Right hindlimb (tissue), 1 donor: Measurements from ENCODE around the gene CAMKMT.

Experiments
- DNase-seq: peaks from one replicate; pipeline ENCODE4 v3.0.0-alpha.2; 2018

CAMKMT gene

DNA sequence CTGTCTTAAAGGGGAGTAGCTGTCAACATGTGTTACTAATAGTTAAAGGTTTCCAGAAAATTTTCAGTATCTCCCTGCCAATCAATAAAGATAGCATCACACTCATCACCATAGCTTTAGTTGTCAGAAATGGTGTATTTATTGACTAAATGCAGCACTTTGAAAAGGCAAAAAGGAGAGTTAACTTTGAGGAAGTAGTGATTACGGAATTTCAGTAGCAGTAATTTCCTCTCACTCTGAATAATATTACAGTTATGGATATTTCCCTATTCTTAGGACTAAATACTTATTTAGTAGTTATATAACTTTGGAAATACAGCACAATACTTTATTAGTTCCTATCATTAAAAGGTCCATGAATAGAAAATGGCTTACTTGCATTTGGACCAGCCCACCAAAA lies 250.5 kb downstream of the CAMKMT start:
- no peak for DNase-seq

DNA sequence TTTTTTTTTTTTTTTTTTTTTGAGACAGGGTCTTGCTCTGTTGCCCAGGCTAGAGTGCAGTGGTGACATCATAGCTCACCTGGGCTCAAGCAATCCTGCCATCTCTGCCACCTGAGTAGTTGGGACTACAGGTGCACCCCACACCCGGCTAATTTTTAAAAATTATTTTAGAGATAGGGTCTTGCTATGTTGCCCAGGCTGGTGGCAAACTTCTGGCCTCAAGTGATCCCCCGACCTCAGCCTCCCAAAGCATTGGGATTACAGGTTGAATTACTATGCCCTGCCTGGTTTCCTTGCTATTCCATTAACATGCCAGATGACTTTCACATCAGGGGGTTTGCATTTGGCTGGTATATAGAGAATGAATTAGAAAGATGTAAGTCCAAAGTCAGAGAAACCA lies 253.2 kb downstream of the CAMKMT start:
- no peak for DNase-seq

DNA sequence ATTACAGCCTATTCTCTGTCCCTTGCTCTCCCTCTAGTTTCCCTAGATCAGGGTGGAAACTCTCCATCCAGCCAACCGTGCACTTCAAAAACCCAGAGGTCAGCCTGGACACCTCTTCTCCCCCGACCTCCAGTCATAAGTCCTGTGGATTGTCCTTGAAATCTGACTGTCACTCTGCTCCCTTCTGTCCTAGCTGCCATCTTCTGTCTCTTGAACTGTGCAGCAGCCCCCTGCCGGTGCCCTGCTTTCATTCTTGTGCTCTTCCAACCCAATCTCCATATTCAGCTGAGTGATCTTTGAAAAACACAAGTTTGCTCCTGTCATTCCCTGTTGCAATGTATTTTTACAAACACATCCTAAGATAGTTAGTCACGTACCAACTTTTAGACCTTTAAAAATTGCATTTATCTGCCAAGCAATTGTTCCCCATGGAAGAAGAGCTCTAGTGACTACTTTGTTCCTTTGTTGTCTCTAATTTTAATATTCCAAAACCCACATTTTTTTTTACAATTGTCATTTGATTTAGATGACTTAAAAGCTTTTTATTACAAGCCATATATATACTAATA lies 254.3 kb downstream of the CAMKMT start:
- DNase-seq = no peak

DNA sequence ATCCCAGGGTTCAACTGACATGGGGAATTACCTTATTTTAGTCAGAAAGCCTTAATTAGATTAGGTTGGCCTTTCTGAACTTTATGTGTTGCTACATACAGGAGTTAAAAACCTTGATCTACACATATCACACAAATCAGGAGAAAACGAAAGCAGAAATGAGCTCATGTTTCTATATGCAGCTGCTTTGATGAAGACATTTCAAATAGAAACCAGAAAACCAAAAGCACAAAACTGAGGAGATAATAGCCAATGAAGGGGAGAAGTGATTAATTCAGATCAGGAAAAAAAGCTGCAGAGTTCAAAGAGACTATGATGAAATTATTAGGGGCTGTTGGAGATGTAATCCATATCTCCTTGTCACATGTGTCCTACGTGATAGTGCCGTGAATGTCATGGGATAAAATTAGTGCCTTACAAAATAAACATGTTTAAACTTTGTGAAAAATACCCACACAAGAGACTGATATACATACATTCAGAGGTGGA lies 255.0 kb downstream of the CAMKMT start:
- DNase-seq = no peak

DNA sequence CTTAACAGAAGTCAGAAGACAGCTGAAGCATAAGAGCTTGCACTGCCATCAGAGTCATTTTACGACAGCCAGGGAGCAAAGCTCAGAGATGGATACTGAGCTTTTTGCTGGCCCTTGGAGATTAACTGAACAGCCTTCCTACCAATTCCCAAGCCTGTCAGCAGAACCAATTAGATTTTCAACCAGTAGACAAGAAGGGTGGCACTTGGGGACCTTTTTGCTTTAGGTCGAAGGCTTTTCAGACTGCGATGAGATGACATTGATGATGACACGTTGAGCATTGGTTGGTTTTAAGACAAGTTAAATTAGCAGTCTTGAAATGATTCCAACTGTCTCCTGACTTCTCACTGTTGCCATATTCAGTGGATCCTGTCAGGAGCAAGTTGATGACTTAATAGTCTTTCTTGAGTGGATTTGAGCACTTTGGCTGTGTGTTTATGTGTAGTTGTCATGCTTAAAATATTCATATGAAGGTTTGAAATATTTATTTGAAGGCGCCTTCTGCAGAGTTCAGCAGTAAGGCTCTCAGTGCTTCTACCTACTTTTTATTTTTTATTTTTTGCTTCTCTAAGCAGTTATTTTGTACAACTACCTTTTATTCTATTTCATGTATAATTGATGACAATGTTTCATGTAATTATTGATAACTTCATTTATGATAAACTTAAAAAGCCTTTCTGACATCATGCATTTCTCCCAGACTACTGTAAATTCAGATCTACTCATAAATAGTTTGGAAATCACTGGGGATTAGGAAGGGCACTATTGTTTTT lies 256.7 kb downstream of the CAMKMT start:
- no peak for DNase-seq

DNA sequence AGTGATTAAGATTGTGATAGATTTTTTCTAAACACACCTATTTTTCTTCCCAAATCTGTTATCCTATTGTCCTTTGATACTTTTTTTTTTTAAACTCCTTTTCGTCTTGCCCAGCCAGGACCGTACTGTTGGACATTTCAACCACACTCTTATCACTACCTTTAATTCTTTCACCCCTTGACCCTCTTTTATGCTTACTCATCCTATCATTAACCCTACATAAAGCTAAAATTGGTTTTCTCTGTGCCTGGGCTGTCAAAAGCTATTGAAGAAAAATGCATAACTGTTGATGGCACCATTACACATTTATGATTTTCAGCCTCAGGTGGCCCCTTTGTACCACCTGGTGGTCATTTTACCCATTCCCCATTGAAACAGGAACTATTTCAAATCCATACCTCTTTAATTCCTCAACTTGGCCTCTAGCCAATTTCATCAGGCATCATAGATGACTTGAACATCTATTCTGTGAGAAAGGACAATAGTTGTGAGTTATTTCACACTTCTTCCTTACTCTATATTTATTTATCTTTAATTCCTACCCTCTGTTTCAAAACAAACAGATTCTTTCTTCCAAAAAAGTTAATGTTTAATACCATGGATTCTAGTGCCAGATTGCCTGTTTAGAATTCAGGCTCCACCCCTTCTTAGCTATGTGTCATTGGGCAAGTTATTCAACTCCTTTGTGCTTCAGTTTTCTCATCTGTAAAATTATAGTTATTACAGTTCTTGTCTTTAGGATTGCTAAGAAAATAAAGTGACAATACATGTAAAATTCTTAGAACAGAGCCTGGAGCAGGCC lies 258.6 kb downstream of the CAMKMT start:
- DNase-seq = no peak

DNA sequence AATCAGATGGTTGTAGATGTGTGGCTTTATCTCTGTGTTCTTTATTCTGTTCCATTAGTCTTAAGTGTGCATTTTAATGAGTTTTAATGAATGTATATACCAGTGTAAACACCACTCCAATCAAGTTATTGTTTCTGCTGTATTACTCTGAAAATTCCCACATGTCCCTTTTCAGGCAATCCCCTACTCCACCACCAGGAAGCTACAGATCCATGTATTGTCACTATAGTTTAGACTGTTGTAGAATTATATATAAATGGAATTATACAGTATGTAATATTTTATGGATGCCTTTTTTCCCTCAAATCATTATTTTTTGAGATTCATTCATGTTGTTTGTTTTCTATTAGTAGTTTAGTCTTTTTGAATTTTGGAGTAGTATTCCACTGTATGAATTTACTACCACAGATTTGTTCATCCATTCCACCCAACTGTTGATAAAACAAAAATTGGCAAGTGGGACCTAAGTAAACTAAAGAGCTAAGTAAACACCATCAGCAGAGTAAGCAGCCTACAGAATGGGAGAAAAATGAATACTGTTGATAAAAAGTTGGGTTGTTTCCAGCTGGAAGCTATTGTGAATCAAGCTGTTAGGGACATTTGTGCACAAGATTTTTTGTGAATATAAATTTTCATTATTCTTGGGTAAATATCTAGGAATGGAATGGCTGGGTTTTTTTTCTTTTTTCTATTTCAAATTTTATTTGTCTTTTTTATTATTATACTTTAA lies 262.0 kb downstream of the CAMKMT start:
- DNase-seq = no peak

DNA sequence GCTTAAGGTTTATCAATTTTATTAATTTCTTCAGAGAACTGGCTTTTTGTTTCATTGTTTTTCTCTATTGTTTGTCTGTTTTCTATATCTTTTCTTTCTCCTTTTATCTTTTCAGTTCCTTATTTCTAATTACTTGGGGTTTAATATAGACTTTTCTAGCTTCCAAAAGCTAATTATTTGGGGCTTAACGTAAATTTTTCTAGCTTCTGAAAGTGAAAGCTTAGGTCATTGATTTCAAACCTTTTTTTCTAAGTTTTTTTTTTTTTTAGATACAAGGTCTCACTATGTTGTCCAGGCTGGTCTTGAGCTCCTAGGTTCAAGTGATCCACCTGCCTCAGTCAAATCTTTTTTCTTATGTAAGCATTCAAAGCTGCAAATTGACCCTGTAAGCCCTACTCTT lies 266.6 kb downstream of the CAMKMT start:
- DNase-seq = no peak

DNA sequence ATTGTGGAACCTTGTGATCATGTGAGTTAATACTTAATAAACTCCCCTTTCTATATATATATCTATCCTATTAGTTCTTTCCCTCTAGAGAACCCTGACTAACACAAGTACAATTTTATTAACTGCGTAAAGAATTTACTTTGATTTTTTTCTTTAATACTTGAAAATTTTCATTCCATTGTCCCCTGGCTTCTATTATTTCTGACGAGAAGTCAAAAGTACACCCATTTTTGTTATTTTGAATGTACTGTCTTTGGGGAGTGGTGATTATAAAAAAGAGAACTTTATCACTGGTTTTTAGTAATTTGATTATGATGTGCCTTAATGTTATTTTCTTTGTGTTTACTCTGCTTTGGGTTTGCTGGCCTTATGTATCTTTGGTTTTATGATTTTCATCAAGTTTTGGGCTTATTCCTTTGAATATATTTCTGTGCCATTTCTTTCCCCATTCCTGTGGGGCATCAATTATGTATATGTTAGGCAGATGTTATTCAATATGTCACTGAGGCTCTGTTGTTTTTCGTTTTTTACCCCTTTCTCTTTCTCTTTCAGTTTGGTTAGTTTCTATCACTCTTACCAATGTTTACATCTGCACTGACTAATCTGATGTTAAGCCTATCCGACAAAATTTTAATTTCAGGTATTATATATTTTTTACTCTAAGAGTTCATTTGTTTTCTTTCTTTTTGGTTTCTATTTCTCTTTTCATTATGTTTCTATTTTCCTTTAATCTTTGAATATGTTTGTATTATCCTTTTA lies 271.4 kb downstream of the CAMKMT start:
- no peak for DNase-seq

DNA sequence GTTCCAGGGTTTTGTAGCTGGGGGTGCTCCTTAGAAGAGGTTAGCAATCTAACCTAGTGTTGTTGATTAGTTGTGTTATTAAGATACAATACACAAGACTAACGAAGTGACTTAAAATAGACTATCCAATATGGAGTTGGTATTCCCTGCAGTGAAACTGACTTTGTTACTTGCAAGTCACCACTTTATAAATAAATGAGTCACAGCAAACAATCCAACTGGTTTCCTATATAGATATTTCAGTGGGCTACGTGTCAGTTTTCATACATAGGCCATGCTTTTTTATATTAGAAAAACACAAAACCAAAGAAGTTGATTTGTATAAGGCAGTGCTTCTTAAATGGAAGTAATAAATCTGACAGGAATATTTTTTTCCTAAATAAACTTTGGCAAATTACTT lies 274.0 kb downstream of the CAMKMT start:
- DNase-seq = no peak

DNA sequence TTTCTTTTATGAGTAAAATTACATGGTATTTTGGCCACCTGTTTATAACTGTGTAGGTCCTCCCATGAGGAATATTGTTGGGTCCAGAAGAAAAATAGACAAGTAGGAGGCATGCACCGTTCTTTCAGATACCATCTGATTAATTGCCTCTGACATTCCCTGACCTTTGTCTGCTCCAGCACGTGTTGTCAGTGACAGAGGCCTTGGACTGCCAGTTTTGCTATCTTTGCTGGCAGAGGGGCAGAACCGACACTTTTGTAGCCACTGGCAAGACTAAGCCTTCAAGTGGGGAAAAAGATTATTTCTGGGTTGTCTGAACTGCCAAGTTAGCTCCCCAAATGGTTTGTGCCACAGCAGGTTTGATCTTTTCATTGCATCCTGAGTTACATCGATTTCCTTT lies 276.9 kb downstream of the CAMKMT start:
- DNase-seq = no peak

DNA sequence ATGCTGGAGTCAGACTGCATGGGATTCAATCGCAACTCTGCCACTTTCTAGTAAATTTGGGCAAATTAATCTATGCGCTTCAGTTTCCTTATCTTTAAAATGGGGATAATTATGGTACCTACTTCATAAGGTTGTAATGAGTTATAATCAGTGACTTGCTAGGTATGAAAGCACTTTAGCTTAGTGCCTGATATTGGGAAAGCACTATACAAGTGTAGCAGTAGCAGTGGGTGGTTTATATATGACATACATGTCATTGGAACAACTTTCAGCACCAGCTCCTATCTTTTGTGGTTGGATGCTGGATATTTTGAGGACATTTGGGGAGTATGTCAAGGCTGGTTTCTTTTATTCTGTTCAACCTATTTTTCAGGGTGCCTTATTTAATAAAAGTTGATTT lies 277.7 kb downstream of the CAMKMT start:
- no peak for DNase-seq

DNA sequence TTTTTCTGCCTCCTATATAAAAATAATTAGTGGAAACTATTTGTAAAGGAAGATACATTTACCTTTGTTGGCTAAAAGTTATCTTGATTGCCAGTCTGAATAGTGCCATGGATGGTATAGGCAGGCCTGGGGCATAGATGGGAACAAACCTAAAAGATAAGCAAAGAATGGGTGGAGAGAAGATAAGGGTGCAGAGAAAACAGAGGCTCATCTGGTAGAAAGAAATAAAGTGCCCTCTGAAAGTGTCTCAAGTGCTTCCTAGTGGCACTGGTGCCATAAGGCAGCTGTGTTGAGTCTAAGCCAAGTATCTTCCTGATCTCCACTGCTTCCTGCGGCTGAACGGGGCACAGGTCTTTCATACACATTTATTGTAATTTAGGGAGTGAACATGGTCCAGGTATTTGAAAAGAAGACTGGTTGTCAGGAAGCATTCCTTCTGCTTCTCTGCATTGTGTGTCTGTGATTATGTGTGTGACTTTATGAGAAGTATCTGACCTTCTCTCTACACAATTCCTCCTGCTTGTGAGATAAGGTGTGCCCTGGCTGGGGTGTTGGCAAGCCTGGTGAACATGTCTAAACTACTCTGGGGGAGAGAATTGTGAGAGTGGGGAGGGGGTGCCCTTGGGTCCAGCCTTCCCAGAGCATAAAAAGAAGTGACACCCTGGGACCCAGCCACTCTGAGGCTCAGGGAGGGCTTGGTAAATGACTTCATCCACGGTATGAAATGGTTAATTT lies 280.5 kb downstream of the CAMKMT start:
- DNase-seq = no peak

DNA sequence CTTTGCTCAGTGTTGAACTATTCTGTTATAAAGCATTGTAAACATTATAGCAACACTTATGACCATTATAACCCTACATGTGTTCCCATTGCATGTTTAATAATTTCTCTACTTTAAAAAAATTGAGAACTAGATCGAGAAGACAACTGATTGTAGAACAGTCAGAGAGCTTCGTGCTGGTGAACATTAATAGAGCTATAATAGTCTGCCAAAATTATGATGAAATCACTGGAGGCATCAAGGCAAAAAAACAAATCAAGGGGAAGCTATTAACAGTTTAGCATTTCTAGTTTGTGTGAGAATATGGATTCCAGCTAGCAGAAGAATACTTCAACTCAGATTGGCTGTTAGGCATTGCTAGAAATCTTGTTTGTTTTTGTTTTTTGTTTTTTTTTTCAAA lies 284.2 kb downstream of the CAMKMT start:
- DNase-seq = no peak

DNA sequence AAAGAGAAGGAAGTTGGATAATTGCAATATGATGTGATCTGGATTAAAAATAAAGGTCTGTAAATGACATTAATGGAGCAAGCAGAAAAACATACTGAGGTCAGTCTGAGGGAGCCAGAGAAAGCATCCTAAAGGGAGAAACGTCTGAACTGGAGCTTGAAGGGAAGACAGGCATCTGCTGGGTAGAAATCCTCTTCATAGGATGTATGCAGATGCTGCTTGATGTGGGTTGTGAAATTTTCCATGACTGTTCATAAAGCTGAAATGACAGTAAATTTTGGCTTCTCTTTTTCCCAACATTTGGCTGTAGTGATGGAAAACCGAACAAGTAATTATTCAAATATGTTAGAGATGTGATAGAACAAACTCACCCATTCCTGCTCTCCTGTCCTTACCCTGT lies 287.6 kb downstream of the CAMKMT start:
- DNase-seq = no peak

DNA sequence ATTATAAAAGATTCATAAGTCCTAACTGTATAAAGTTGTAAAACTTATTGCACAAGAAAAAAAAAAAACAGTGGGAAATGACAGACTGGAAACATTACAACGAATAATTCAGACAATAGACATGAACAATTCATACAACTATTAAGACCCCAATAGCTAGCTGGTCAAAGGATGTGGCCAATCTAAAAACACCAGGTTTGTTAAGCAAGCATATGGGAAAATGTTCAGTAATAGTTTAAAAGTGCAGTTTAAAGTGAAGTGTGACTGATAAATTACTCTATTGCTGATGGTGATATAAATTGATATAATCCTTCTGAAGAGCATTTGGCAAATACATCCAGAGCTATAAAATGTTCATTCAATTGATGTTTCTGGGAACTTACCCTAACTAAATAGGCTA lies 289.0 kb downstream of the CAMKMT start:
- no peak for DNase-seq

DNA sequence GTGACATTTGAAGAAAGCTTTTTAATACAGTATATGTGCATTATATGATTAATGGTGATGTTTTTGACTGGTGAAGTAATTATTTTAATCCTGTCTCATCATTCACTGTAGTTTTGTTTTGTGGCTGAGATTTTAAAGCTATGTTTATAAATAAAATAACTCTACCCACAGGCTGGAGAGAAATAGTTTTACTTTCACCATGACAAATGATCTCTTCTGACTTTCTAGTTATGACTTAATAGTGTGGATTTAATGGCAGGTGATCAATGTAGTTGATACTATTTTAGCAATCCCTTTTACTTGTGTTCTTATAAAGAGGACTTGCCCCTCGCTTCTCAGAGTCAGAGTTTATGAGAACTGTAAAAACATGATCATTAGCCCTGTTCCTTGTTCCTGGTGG lies 290.2 kb downstream of the CAMKMT start:
- no peak for DNase-seq

DNA sequence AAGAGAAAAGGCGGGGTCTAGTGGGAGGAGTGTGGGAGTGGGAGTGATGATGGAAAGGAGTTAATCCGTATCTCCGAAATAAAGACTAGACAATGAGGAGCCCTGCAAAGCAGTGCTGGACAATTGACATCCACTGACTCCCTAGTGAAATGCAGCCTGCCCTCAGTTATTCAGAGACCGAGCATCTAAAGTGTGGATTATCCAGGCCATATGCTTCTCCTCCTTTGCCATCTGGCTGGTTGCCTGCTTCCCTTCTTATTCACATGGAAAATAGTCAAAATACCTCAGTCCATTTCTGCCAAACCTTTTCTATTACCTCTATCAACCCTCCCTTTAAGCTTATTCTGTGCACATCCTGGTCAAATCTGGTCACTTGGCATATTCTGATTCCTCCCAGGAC lies 291.0 kb downstream of the CAMKMT start:
- no peak for DNase-seq

DNA sequence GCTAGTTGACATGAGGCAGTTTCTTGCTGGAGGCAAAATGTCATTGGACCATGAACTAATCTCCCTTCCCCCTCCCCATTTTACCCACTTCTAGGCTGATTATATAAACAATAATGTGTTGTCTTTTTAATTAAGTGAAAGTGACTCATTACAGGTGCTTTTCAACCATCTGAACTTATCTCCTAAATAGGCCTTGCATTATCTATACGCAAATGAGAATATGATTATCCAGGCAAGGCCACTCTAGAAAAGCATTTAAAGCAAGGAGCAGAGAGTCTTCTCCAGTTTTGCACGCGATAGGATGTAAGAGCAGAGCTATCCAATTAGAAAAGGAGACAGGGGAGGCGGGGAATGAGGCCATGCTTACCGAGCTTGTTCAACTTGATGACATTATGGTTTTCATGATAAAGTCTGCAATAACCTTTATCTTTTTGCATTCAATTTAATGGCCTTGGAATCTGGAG lies 293.7 kb downstream of the CAMKMT start:
- DNase-seq = no peak

DNA sequence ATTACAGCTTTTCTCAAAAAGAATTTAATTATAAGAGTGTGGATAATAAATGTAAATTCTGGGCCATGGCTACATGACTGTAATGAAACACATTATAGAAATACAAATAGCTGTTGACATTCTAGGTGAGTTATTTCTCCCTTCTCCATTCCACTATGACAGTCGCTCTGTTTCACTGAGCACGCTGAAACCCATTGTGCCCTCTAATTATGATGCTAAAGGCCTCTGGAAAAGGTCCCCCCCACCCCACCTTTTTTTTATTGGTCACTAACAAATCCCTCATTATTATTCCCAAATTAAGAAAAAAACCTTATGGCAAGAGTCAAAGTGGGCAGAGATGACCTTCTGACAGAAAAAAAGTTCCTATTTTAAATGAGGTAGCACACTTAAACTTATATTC lies 294.7 kb downstream of the CAMKMT start:
- DNase-seq = no peak

DNA sequence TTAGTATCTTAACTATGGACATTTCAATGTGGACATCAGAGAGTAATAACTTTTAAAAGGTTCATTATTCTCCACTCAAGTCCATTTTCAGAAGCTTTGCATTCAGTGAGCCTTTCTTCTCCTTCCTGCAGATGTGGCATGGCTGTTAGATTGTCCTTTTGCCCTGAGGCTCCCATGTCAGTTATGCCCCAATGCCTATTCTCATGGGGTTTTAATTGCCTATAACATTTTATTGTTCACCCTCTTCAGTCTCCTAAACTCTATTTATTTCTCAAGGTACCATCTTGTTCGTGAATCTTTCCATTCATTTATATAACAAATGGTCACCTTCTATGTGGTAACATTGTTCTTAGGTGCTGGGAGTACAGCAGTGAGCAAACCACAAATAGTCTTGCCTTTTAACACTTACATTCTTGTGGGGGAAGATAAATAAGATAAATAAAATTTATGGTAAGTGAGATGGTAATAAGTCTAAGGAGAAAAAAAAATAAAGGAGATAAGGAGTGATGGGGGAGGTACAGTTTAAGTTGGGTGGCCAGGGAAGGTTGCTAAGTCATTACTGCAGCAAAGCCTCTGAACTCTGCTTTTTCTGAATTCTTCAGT lies 301.8 kb downstream of the CAMKMT start:
- DNase-seq = no peak
